Measurements from ENCODE around the gene LCOR.
A peak's percentile ranks its signal among the peaks of the same experiment; 100 is the strongest.

The LCOR gene

DNA sequence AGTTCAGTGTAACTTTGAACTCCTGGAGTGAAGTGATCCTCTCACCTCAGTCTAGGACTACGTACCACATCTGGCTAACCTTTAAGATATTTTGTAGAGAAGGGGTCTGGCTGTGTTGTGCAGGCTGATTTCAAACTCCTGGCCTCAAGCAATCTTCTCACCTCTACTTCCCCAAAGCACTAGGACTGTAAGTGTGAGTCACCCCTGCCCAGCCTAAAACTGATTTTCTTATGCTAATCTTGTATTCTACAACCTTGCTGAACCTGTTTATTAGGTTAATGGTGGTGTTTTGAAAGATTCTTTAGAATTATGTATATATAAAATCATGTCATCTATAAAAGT, 58.0 kb downstream of the LCOR start:
- DNase-seq (ENCODE audit: low read depth) = no peak

- no peak for DNase-seq (ENCODE audit: low read depth)
Observed at GRCh38 chr10:96890580-96890979, 58.5 kb downstream of the LCOR start.

- no peak for DNase-seq (ENCODE audit: low read depth)
Observed at GRCh38 chr10:96891840-96892239, 59.7 kb downstream of the LCOR start.

GRCh38 chr10:96895662-96896424, 63.7 kb downstream of the LCOR start:
- no peak for DNase-seq (ENCODE audit: low read depth)

GRCh38 chr10:96896884-96897589, 64.9 kb downstream of the LCOR start:
- no peak for DNase-seq (ENCODE audit: low read depth)

DNA sequence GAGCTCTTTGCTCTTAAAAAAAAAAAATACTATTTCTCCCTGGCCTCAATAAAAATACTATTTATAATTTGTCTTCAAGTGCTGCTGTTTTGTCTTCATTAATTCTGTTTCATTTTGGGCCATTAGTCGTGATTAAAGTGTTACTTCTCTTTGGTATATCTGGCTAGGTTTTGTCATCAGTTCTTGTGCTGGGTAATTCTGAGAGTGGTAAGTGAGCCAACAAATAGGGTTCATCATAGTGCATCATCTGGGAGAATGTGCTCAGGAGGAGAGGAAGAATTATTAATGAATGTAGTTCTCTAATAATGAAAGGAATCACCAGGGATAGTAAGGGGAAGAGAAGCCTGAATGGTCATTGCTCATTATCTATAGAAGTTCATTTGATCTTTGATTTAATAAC, 70.0 kb downstream of the LCOR start:
- DNase-seq (ENCODE audit: low read depth) = no peak

GRCh38 chr10:96902731-96903358, 70.7 kb downstream of the LCOR start:
- DNase-seq (ENCODE audit: low read depth) = peak; percentile 15

DNA sequence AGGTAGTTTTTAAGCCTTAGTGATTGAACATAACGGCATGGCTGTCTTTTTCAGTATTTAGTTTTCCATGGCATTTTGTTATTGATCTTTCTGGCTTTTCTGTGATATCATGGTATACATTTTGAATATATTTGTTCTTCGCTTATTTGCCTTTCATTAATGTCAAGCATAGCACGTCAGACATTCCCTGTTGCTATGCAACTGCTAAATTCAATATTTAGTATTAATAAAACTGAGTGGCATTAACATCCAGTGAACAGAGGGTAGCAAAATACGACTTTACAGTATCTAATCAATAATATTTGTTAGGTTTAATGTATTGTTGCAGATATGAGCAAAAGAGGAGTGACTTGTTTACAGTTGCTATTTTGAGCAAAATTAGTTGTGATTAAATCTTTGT, 72.5 kb downstream of the LCOR start:
- DNase-seq (ENCODE audit: low read depth) = no peak

DNA sequence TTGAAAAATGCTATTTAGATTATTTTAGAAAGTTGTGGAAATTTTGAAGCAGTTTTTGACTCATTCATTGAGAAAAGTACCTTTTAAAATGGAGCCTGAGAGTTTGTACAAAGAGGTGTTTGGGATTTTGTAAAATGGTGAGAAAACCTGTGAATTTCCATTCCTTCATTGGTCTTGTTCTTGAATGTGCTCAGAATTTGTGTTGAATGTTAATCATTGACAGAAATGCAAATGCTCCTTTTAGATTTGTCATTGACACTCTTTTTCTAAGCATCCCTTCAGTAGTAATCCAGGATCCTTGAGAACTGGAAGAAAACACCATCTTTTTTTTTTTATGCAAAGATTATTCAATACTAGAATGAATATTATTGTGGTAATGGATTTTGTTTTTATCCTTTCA, 74.8 kb downstream of the LCOR start:
- DNase-seq (ENCODE audit: low read depth) = no peak

DNA sequence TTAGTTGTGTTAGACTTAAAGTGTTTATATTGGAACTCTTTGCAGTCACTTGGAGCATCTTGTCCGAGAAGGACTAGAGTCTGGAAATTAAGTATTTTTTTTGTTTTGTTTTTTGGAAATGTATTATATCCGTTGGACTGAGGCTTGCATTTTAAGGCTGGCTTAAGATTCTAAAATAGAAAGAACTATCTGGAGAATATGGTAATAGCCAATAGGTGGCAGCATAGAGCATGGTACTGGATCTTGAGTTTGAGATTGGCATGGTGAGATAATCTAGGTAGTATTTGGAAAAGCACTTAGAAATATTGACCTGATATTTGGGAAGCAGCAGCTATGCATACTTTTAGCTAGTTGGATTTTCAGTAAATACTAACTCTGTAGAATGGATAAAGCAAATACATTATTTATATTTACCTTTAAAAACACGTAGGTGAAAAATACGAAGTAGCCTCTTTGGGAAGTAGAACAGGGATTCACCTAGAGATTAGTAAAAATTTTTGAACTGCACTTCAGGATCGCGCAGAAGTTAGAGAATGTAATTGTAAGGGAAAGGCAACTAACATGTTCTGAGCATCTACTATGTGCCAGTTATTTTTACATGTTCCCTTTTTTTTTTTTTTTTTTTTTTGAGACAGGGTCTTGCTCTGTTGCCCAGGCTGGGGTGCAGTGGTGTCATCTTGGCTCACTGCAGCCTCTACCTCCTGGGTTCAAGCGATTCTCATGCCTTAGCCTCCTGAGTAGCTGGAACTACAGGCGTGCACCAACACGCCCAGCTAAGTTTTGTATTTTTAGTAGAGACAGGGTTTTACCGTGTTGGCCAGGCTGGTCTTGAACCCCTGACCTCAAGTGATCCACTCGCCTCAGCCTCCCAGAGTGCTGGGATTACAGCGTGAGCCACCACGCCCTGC, 78.6 kb downstream of the LCOR start:
- DNase-seq (ENCODE audit: low read depth) = peak; percentile 42

- DNase-seq (ENCODE audit: low read depth) = peak; percentile 16
Observed at GRCh38 chr10:96912405-96912804, 80.3 kb downstream of the LCOR start.

DNA sequence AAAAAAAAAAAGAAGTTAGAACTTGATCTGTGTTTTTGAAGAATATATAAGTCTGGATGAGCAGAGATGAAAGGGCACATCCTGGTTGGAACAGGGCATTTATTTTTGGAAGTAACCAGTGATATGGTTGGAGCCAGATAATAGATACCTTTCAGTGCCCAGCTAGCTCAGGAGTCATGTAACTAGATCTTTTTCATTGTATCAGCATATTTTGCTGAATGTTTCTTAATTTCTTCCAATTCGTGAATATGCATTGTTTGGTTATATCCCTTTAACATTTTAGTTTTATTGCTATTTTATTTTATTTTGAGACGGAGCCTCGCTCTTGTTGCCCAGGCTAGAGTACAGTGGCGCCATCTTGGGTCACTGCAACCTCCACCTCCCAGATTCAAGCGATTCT, 81.8 kb downstream of the LCOR start:
- no peak for DNase-seq (ENCODE audit: low read depth)

DNA sequence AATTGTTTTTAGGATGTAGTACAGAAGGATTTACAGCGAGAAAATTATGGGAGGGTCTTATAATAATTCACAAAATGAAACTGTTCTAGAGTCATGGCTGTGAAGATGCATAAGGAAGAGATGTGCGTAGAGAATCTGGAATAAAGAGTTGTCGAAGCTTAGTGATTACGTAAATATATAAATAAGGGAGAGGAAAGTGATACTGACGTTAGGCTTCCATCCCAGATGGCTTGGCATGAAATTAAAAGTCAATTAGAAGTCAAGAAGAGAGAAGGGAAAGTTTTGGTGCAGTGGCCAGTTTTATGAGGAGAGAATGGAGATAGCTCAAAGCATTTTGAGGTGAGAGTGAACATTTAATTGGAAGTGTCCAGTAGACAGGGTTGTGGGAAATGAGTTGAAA, 85.5 kb downstream of the LCOR start:
- DNase-seq (ENCODE audit: low read depth) = no peak

DNA sequence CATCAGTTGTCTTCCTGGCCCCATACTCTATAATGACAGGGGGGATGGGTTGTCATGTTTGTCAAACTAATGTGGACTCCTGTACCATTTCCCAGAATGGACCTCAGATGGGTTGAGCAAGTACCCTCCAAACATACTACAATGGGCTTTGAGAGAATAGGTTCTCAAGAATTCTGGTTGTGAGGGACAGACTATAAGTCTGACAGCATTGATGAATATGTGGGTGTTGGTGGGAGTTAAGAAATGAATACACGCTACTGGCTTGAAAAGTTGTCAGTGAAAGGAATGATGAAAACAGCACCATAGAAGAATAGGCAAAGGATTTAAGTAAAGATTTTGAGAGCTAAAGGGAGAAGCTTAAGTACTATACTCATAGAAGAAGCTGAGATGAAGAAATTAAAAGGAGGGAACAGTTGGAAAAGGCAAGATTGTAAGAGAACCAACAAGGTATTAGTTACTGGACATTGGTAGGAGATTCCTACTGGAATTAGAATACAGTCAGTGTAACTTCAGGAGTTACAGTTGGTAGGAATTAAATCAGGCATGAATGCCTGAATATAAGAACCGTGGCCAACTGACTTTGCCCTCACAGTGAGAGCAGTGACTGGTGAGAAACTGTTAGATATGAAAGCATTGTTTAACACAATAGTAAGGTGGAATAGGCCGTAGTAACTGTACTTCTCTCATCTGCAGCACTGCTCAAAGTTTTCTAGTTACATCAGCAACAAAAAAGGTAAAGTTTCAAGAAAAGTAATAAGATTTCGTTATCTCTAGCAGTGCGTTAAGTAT, 86.3 kb downstream of the LCOR start:
- no peak for DNase-seq (ENCODE audit: low read depth)

DNA sequence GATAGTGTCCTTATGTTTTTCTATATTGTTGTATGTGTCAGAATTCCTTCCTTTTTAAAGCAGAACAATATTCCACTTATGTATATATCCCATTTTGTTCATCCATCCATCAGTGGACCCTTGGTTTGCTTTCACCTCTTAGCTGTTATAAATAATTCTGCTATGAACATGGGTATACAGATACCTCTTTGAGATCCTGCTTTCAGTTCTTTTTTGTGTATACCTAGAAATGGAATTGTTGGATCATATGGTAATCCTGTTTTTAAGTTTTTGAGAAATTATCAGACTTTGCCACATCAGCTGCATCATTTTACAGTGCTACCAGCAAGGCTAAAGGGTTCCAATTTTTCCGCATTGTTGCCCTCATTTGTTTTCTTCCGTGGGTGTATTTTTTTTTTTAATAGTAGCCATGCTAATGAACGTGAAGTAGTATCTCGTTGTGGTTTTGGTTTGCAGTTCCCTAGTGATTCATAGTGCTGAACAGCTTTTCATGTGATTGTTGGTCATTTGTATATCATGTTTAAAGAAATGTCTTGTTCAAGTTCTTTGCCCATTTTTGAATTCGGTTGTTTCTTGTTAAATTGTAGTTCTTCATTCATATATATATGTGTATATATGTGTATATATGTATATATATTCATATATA, 87.8 kb downstream of the LCOR start:
- DNase-seq (ENCODE audit: low read depth) = peak; percentile 82

DNA sequence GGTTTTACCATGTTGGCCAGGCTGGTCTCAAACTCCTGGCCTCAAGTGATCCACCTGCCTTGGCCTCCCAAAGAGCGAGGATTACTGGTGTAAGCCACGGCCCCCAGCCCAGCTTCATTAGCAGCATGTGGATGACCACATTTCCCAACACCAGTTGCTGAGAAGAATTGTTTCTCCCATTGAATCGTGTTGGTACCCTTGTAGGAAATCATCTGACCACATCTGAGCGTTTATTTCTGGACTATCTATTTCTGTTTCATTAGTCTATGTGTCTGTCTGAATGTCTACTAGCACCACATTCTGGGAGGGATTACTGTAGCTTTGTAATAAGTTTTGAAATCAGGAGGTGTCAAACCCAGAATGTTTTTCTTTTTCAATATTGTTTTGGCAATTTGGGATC, 89.6 kb downstream of the LCOR start:
- DNase-seq (ENCODE audit: low read depth) = no peak

DNA sequence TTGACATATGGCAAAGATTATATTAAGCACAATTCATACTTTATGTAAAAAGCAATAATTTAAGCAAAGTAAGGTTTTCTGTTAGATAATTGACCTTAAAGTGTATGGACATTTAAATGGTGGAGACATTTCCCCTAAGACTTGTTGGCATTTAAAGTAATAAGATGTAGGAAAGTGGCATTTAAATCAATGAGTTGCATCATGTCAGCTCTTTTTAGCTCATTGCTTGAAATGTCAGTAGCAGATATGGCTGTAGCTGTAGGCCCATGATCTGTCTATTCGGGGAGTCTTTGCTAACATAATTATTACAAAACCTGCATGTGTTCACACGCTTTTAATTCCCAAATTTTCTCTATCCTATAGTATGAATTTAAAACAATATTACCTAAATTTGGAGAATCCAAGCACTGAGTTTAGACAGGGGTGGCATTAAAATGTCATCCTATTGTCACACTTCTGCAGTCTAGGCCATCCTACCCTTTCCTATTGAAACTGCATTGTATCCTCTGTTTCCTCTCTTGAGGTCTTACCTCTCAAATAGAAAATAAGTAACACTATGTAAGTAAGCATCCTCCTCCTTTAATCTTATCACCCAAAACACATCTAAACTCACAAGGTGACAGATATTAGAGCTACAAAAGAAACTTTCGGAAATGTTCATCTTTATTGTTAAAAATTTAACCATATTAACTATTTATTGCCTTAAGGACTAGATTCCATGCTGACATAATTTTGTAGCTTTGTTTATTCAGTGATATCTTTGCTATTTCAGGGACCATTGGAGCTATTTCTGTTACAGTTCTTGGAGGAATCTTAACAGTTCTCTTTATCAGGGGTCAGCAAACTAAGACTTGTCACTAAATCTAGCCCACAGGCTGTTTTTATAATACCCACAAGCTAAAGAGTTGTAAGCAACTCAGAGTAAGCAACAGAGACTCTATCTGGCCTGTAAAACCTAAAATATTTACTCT, 91.2 kb downstream of the LCOR start:
- no peak for DNase-seq (ENCODE audit: low read depth)

DNA sequence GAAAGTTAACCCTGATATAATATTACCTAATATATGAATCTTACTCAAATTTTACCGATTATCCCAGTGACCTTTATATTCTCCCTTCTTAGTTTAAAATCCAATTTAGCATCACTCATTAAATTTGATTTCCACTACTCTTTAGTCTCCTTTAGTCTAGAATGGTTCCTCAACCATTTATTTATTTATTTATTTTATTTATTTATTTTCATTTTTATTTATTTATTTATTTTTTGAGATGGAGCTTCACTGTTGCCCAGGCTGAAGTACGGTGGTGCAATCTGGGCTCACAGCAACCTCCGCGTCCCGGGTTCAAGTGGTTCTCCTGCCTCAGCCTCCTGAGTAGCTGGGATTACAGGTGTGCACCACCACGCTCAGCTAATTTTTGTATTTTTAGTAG, 92.8 kb downstream of the LCOR start:
- DNase-seq (ENCODE audit: low read depth) = no peak

DNA sequence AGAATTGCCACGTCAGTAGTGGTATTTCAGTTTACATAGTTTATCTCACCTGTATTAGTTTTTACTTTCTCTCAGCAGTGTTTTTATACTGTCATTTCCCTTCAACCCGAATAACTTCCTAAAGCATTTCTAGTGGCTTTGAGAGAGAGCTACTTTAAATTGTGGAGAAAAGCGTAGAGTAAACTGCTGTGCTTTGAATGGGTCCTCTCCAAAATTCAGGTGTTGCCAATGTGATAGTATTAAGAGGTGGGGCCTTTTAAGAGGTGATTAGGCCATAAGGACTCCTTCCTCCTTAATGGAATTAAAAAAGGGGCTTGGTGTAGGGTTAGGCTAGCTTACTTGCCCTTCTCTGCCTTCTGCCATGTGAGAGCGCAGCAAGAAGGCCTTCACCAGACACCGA, 98.4 kb downstream of the LCOR start:
- no peak for DNase-seq (ENCODE audit: low read depth)

DNA sequence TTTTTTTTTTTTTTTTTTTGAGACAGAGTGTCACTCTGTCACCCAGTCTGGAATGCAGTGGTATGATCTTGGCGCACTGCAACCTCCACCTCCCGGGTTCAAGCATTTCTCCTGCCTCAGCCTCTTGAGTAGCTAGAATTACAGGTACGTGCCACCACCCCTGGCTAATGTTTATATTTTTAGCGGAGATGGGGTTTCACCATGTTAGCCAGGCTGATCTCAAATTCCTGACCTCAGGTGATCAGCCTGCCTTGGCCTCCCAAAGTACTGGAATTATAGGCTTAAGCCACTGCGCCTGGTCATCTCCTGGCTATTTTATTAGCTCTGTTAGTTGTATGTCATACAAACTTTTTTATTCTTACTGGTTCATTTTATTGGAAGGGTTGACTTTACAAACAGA, 103.0 kb downstream of the LCOR start:
- DNase-seq (ENCODE audit: low read depth) = no peak

Measured in amniotic epithelial cell (primary cell).